Measurements from ENCODE around the gene KIRREL1.

Gene KIRREL1

DNA sequence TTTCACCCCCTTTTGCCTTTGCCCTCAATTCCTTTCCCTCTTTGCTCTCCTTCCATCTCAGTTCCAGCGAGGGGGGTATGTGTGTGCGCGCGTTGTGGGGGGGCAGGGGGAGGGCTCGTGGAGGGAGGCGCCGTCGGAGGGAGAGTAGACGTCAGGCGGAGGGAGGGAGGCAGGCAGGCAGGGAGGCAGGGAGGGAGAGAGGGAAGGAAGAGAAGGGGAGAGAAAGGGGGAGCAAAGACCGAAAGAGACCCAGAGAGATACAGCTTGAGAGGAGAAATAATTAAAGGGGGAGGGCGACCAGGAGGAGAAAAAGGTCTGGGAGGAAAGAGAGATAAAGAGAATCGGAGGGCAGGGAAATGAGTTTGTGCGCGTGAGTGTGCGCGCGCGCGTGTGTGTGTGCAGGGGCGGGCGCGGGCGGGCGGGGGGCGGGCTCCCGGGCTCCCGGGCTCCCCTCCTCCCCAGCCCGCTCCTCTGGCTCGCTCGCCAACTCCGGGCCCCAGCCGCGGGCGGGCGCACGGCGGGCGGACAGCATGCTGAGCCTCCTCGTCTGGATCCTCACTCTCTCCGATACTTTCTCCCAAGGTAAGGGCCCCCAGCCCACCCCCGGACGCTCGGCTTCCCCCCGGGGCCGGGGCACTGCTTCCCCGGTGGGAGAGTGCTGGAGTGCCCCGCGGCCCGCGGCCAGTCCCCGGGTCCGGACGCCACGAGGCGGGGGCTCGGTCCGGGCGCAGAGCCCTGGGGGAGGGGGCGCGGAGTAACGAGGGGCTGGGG lies at the start of gene KIRREL1:
KIRREL1 (plus strand) TSS at position 499 of the 771 bp plus-strand sequence; CDS start at position 531, 32 bp downstream.
- in situ Hi-C loops (cut with HindIII; ENCODE audit: low sequenced_read_pairs) = no loop called here

DNA sequence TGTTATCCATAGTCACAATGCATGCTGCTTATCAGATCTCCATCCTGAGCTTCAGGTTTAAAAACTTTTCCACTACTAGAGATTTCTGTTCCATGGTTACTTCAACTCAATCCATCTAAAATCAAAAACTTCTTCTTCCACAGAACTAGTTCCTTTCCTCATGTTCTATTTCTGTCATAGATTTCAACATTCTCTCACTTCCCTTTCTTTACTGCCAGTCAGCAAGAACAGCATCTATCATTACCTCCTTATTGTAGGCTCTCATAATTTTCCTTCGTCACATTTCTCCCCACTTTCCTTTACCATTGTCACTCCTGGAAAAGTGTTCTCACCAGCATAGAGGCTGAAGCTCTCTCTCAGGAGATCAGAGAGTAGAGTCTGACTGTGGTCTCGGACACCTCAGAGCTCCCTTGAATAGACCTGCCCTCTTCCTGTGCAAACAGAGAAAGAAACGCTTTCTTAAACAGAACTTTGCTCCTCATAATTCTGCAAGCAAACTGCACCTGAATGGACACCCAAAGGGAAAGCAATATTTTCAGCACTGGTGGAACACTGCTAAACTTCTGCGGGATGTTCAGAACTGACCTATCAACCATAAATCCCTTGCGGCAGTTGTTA lies 48.7 kb upstream of the KIRREL1 start:
- in situ Hi-C loops (cut with HindIII; ENCODE audit: low sequenced_read_pairs) = no loop called here

DNA sequence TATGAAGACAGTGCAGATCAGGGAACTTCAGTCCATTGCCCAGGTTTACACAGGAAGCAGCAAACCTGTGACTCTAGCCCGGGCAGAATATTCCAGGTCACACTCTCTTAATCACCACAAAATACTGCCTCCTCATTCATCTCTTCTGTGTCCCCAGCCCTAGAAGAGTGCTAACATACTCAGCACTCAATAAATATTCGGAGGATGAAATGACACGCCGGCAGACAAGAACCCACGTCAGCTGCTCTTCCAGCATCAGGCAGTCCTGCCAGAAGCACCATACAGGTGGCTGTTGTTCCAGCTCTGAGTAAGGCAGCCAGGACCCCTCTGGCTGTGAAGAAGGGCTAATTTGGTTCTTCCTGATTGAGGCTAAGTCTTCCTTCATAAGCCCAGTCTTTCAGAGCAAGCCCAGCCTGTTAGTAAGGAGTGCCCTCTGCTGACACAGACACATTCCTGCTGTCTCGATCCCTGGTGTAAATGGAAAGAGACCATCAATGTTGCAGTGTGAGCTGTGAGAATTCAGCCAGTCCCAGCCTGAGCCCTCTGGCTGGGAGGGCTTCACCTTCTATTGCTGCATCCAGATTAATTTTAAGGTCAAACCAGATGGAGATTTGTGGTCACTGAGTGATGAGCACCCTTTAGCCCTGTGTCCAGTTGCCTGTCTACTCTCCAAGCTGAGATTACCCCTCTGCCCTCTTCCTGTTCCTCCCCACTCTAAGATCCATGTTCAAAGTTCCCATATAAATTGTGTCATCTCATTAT lies 45.0 kb upstream of the KIRREL1 start:
- in situ Hi-C loops (cut with HindIII; ENCODE audit: low sequenced_read_pairs) = no loop called here

GRCh38 chr1:157949074-157949354 lies 44.4 kb upstream of the KIRREL1 start:
- in situ Hi-C loops (cut with HindIII; ENCODE audit: low sequenced_read_pairs) = no loop called here

- in situ Hi-C loops (cut with HindIII; ENCODE audit: low sequenced_read_pairs) = no loop called here
Measured at GRCh38 chr1:157951230-157951629, 42.2 kb upstream of the KIRREL1 start.

GRCh38 chr1:157952601-157953000 lies 40.8 kb upstream of the KIRREL1 start:
- in situ Hi-C loops (cut with HindIII; ENCODE audit: low sequenced_read_pairs) = no loop called here

DNA sequence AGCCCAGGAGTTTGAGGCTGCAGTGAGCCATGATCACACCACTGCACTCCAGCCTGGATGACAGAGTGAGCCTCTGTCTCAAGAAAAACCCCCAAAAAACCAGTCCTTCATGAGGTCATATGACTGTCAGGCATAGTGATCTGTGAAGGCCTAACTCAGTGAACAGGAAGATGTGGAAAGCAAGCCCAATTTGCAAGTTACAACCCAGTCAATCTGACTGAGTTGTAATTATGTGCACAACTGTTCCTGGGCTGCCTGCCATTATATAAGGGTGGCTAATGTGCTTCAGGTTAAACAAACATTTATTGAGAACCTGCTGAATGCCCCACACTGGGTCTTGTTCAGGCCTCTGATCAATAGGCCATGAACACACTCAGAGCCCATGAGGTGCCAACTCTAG lies 38.2 kb upstream of the KIRREL1 start:
- in situ Hi-C loops (cut with HindIII; ENCODE audit: low sequenced_read_pairs) = no loop called here

- in situ Hi-C loops (cut with HindIII; ENCODE audit: low sequenced_read_pairs) = no loop called here
Measured at GRCh38 chr1:157955857-157956256, 37.6 kb upstream of the KIRREL1 start.

DNA sequence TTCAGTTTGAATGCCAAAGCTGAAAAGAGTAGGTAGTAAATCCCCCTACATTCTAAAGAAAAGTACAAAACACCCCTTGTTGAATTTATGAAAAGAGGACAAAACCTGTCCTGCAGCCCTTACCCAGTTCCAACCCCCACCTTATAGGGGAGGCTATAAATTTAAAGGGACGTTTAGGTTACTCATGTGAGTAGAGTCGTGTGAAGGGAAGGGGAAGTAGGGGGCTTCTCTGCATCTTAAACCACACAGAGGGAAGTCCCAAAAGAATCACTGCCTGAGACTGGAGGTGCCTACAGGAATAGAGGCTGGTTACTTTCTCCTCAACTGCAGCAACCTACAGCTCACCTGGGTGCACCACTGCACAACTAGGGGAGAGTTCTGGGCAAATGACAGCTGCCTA lies 36.7 kb upstream of the KIRREL1 start:
- in situ Hi-C loops (cut with HindIII; ENCODE audit: low sequenced_read_pairs) = no loop called here

DNA sequence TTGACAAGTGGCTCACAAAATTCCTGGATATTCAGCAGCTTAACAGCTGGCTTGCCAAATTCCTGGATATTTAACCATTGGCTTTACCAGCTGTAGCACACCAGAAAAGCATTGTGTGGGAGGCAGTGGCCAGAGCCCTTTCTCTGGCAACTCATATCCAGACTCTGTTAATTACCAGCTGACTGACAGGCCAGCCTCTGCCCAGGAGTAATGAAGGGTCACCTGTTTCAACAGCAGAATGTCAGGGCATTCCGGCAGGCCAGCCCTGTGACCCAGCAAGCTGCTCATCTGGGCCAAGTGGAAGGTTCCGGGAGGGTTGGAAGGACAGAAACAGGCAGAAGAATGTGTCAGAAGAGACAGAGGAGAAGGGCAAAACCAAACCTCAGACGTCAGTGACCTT lies 35.2 kb upstream of the KIRREL1 start:
- in situ Hi-C loops (cut with HindIII; ENCODE audit: low sequenced_read_pairs) = no loop called here

- in situ Hi-C loops (cut with HindIII; ENCODE audit: low sequenced_read_pairs) = loop anchor here (10.0 kb wide), 1 partner anchor 165 kb away; a partner anchor contains a TSS
Measured at GRCh38 chr1:157959750-157960149, 33.7 kb upstream of the KIRREL1 start.

DNA sequence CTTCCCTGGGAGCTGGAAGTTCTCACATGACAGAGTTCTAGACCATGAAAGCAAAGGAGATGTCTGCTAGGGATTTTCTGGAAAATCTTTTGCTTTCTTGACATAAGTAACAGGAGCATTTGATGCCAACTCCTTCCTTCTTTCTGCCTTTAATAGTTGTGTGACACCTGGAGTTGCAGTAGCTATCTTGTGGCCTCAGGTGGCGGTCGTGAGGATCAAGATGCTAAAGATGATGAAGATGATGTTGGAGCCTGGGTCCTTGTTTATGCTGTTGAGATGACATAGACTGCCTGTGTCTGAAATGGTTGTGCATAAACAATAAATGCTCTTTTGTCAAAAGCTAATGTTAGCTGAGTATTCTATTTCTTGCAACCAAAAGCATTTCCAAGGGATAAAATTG lies 32.7 kb upstream of the KIRREL1 start:
- in situ Hi-C loops (cut with HindIII; ENCODE audit: low sequenced_read_pairs) = loop anchor here (10.0 kb wide), 1 partner anchor 164 kb away; a partner anchor contains a TSS

DNA sequence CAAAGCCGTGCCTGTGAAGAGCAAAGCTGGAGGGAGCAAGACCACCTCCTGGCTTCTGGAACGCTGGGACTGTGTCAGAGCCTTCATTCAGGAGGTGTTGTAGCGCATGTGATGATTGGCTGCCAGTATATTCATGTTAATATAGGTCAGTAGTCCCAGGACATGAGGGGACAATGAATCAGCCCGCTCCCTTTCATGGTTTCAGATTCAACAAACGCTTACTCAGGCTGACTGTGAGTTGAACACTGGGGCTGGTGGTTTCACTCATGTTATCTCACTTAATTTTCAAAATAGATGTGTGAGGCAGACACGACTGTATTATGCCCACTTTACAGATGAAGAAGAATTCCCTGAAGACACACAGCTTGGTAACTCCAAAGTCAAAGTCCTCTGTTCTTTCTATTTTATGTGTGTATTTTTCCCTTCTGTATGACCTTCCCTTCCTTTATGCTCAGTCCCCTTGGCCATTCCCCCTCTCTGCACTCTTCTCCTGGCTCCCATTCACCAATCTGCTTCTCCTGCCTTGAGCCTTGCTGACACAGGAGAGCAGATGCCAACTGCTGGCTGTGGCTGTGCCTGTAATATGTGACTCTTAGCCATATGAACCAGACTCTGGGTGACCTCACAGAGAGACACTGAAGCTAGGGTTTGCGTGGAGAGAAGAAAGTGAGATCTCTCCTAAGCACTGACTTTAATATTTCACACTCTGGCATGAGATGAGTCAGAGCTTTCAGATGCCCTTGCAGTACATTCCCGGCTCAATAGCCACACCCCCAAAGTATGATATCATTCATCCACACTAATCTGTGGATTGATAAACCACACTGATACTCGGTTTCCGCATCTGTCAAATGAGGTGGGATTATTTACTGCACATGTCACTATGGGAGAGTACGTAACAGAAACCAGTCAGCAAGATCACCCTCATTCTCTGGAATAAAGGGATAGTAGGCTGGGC lies 31.4 kb upstream of the KIRREL1 start:
- in situ Hi-C loops (cut with HindIII; ENCODE audit: low sequenced_read_pairs) = loop anchor here (10.0 kb wide), 1 partner anchor 163 kb away; a partner anchor contains a TSS

- in situ Hi-C loops (cut with HindIII; ENCODE audit: low sequenced_read_pairs) = loop anchor here (10.0 kb wide), 1 partner anchor 161 kb away; a partner anchor contains a TSS
Measured at GRCh38 chr1:157963713-157964112, 29.7 kb upstream of the KIRREL1 start.

GRCh38 chr1:157965584-157965983 lies 27.9 kb upstream of the KIRREL1 start:
- in situ Hi-C loops (cut with HindIII; ENCODE audit: low sequenced_read_pairs) = loop anchor here (10.0 kb wide), 1 partner anchor 159 kb away; a partner anchor contains a TSS

GRCh38 chr1:157966031-157966537 lies 27.4 kb upstream of the KIRREL1 start:
- in situ Hi-C loops (cut with HindIII; ENCODE audit: low sequenced_read_pairs) = loop anchor here (10.0 kb wide), 1 partner anchor 159 kb away; a partner anchor contains a TSS

GRCh38 chr1:157967205-157967604 lies 26.2 kb upstream of the KIRREL1 start:
- in situ Hi-C loops (cut with HindIII; ENCODE audit: low sequenced_read_pairs) = loop anchor here (10.0 kb wide), 1 partner anchor 158 kb away; a partner anchor contains a TSS

DNA sequence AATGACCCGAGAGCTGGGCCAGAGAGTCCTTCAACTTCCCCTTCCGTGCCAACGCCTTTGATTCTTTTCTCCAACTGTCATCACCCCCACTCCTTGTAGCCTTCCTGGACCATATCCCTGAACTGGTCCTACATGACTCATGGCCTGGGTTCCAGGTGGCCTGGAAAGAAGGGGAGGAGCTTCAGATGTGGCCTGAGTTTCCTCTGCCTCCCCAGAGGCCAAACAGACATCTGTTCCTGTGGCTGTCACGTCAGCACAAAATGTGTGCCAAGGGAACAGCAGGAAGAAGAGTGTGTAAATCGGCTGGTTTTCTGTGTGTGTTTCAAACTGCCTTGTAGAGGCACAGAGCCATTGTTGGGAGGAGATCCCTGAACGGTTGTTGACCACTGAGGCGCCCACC lies 24.9 kb upstream of the KIRREL1 start:
- in situ Hi-C loops (cut with HindIII; ENCODE audit: low sequenced_read_pairs) = loop anchor here (10.0 kb wide), 1 partner anchor 156 kb away; a partner anchor contains a TSS

DNA sequence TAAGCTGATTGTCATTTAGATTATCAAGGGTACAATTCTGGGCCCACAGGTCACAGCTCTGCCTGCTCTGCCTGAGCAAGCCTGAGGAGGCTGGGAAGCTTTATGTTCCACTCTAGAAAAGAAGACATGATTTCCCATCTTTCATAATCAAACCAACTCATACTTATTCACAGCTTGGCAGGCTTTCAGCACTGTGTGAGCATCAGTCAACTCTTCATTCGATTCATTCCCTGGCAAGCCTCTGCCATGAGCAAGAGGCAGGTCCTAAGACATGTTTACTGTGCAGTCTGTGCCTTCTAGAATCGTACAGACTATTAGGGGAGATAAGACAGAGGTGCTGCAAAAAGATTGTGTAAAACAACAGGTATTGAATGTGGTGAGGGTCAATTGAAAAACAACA lies 24.5 kb upstream of the KIRREL1 start:
- in situ Hi-C loops (cut with HindIII; ENCODE audit: low sequenced_read_pairs) = loop anchor here (10.0 kb wide), 1 partner anchor 156 kb away; a partner anchor contains a TSS
